Loucy (cell line): ENCODE results near the gene BPHL.

Experiments used
- H2AFZ ChIP-seq: fragments of 200-600 bp; sonication (generic); 2 replicates; pipeline ENCODE4 v1.6.0; 2016; ENCODE audit warnings: antibody characterized with exemption, mild to moderate bottlenecking, low read length, moderate library complexity
- H3F3A ChIP-seq: fragments of 200-600 bp; 2 replicates; pipeline ENCODE4 v1.6.0; 2016; ENCODE audit warnings: antibody characterized with exemption, low read depth, mild to moderate bottlenecking
- H3K27me3 ChIP-seq: fragments of 200-600 bp; sonication (generic); 2 replicates; pipeline ENCODE4 v1.6.1; 2014; ENCODE audit warnings: low read length, mild to moderate bottlenecking; ENCODE audit not compliant: insufficient read depth, poor library complexity, severe bottlenecking
- H3K36me3 ChIP-seq: fragments of 200-600 bp; sonication (generic); 2 replicates; pipeline ENCODE4 v1.6.1; 2016; ENCODE audit warnings: low read length; ENCODE audit not compliant: insufficient read depth
- H3K4me1 ChIP-seq: fragments of 200-600 bp; sonication (generic); 2 replicates; pipeline ENCODE4 v1.5.1; 2014; ENCODE audit warnings: low read length, mild to moderate bottlenecking; ENCODE audit not compliant: insufficient read depth, poor library complexity, severe bottlenecking
- H3K4me2 ChIP-seq: fragments of 200-600 bp; sonication (generic); 2 replicates; pipeline ENCODE4 v1.6.0; 2014; ENCODE audit warnings: antibody characterized with exemption, low read length, low read depth, mild to moderate bottlenecking; ENCODE audit not compliant: poor library complexity, severe bottlenecking
- H3K4me3 ChIP-seq: fragments of 200-600 bp; sonication (generic); 2 replicates; pipeline ENCODE4 v1.5.1; 2014; ENCODE audit warnings: low read length, mild to moderate bottlenecking, mixed read lengths; ENCODE audit not compliant: poor library complexity, severe bottlenecking
- H3K79me2 ChIP-seq: fragments of 200-600 bp; sonication (generic); 2 replicates; pipeline ENCODE4 v1.6.1; 2014; ENCODE audit warnings: low read length; ENCODE audit not compliant: insufficient read depth
- H3K9ac ChIP-seq: fragments of 200-600 bp; sonication (generic); 2 replicates; pipeline ENCODE4 v1.6.0; 2014; ENCODE audit warnings: mild to moderate bottlenecking, low read depth, low read length, moderate library complexity; ENCODE audit not compliant: poor library complexity, severe bottlenecking
- H3K9me2 ChIP-seq: fragments of 200-600 bp; sonication (generic); replicated peaks from 2 replicates; pipeline ENCODE4 v1.6.1; 2016; ENCODE audit warnings: low read depth, low read length, mixed read lengths
- H3K9me3 ChIP-seq: fragments of 200-600 bp; sonication (generic); 2 replicates; pipeline ENCODE4 v1.6.1; 2014; ENCODE audit warnings: mild to moderate bottlenecking, antibody characterized with exemption, low read length, low read depth; ENCODE audit not compliant: insufficient read depth
- H4K20me1 ChIP-seq: fragments of 200-600 bp; sonication (generic); 2 replicates; pipeline ENCODE4 v1.6.0; 2014; ENCODE audit warnings: antibody characterized with exemption, low read length, mild to moderate bottlenecking; ENCODE audit not compliant: insufficient read depth, poor library complexity, severe bottlenecking
- CTCF ChIP-seq: fragments of 200-600 bp; sonication (generic); conservative IDR thresholded peaks from 2 replicates; pipeline ENCODE4 v1.5.1; 2014; ENCODE audit warnings: mild to moderate bottlenecking, antibody characterized with exemption, low read length
- EZH2phosphoT487 ChIP-seq: fragments of 200-600 bp; IDR thresholded peaks from 2 replicates; pipeline ENCODE4 v1.6.1; 2018; ENCODE audit warnings: antibody characterized with exemption, mild to moderate bottlenecking, moderate library complexity, borderline replicate concordance

Gene BPHL

GRCh38 chr6:3122823-3123182 is 4.3 kb downstream of the BPHL start:
- Histone ChIP-seq H3K9me3 (no peaks in the 10 kb centered on the region), H2AFZ (no peak overlapping the region), H3K9ac (no peak overlapping the region), H3K4me1 (peaks cover 10% of the 10 kb centered on the region), H3K27me3 (no peaks in the 10 kb centered on the region), H3F3A (no peaks in the 10 kb centered on the region), H4K20me1 (no peaks in the 10 kb centered on the region), H3K36me3 (no peaks in the 10 kb centered on the region), H3K4me3 (no peak overlapping the region), H3K9me2 (no peaks in the 10 kb centered on the region), H3K79me2 (peaks cover 7% of the 10 kb centered on the region), H3K4me2 (no peak overlapping the region)
- TF ChIP-seq EZH2phosphoT487 = no peak
- no peak for TF ChIP-seq CTCF

DNA sequence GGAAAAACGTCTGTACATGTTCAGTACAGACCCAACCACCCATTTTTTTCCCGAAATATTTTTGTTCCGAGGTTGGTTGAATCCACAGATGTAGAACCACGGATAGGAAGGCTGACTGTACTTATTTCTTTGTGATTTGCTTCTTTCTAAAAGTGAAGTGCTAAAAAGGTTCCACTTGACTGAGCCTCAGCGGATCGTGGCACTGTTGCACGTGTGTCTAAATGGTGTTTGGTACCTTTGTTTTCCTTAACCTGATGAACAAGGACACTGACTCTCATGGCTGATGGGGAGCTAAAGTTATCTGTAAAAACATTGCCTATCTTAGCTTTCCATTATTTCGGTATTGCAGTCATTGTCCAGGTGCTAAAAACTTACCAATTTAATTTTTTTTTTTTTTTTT is 6.2 kb downstream of the BPHL start:
- no peak overlapping the region for H3K9ac ChIP-seq

DNA sequence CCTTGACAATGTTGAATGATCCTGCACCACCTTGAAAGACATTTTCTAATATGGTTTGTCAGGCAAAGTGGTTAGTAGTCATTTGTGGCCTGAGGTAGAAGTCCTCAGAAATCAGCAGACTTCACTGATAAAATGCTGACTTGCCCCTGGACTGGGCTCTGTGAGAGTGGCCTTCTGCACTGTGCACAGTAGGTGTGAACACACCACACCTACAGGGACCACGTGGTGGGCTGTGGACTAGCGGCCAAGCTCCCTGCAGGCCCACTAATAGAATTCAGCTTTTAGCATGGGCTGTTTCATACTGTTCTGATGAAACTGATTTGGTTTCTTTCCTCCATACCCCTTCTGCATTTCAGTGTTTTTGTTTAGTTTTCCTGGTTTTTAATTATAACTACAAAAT is 7.3 kb downstream of the BPHL start:
- Histone ChIP-seq H3K4me1 (no peaks in the 10 kb centered on the region), H3K4me2 (no peak overlapping the region), H3K9me3 (no peaks in the 10 kb centered on the region), H4K20me1 (no peaks in the 10 kb centered on the region), H3K9ac (no peak overlapping the region), H3K36me3 (no peaks in the 10 kb centered on the region), H3K9me2 (no peaks in the 10 kb centered on the region), H3F3A (no peaks in the 10 kb centered on the region), H3K79me2 (no peaks in the 10 kb centered on the region), H3K27me3 (no peaks in the 10 kb centered on the region), H2AFZ (no peak overlapping the region), H3K4me3 (no peak overlapping the region)
- no peak for TF ChIP-seq EZH2phosphoT487
- no peak for TF ChIP-seq CTCF

More for the DNA sequence above, 6.2 kb downstream of the BPHL start:
- Histone ChIP-seq H3K27me3 (no peaks in the 10 kb centered on the region), H3K4me3 (no peak overlapping the region), H3K79me2 (no peaks in the 10 kb centered on the region), H2AFZ (no peak overlapping the region), H3K4me1 (peaks cover under 1% of the 10 kb centered on the region), H3K9me3 (no peaks in the 10 kb centered on the region), H3K9me2 (no peaks in the 10 kb centered on the region), H3K4me2 (no peak overlapping the region), H3F3A (no peaks in the 10 kb centered on the region), H3K36me3 (no peaks in the 10 kb centered on the region), H4K20me1 (no peaks in the 10 kb centered on the region)
- TF ChIP-seq EZH2phosphoT487 = no peak
- TF ChIP-seq CTCF = no peak
